Measurements from ENCODE around the gene NTRK2.

- TF ChIP-seq GABPA (IDR thresholded peaks at IDR 0.05 in 1 of 2, conservative IDR thresholded peaks at IDR 0.05 in 1 of 2): no peak
- TF ChIP-seq CTCF (IDR thresholded peaks at IDR 0.05; ENCODE audit: low read depth, low read length, missing input control): no peak
- no peak for TF ChIP-seq JUND (IDR thresholded peaks at IDR 0.05)
- TF ChIP-seq TAF1 (conservative IDR thresholded peaks at IDR 0.05): no peak
- TF ChIP-seq ZBTB33 (IDR thresholded peaks at IDR 0.05): no peak
- TF ChIP-seq SP1 (IDR thresholded peaks at IDR 0.05): no peak
- TF ChIP-seq YY1 (IDR thresholded peaks at IDR 0.05): no peak
Observed at GRCh38 chr9:84705128-84705527, 35.6 kb downstream of the NTRK2 start.
